Aorta (tissue), 5 donors: ENCODE results near the gene HOXA9. TPM values are rescaled to one million over a fixed set of nuclear protein-coding genes. Genes with fewer than 3 reads are reported as not detected.

Source experiments
- ATAC-seq: fragments of 200-7000 bp; cut with Tn5 transposase; one replicate; pipeline ENCODE4 v1.9.1; 2022; ENCODE audit warnings: moderate library complexity; ENCODE audit not compliant: low FRiP score
- DNase-seq, 2 donors: peaks; one replicate each; pipeline ENCODE4 v3.0.0-alpha.2; 2020
- H3K27ac ChIP-seq, 2 donors: one replicate each; pipeline ENCODE4 v1.5.1; 2013; ENCODE audit warnings: low read length in 2 of 2, mild to moderate bottlenecking in 2 of 2, moderate library complexity in 2 of 2, control low read depth in 1 of 2, inconsistent platforms in 1 of 2, low read depth in 1 of 2
- H3K27me3 ChIP-seq, 2 donors: one replicate each; pipeline ENCODE4 v1.6.1; 2013; ENCODE audit warnings: control low read depth in 1 of 2, low read length in 1 of 2, mild to moderate bottlenecking in 1 of 2, moderate library complexity in 1 of 2; ENCODE audit not compliant: insufficient read depth in 2 of 2, control insufficient read depth in 1 of 2
- H3K36me3 ChIP-seq, 2 donors: one replicate each; pipeline ENCODE4 v1.6.1; 2013; ENCODE audit warnings: control low read depth in 1 of 2, low read length in 1 of 2, mild to moderate bottlenecking in 1 of 2; ENCODE audit not compliant: insufficient read depth in 2 of 2, control insufficient read depth in 1 of 2
- H3K4me1 ChIP-seq, 2 donors: one replicate each; pipeline ENCODE4 v1.6.1; 2013; ENCODE audit warnings: low read length in 2 of 2, control low read depth in 1 of 2, mild to moderate bottlenecking in 1 of 2, moderate library complexity in 1 of 2; ENCODE audit not compliant: insufficient read depth in 2 of 2, control insufficient read depth in 1 of 2
- H3K4me3 ChIP-seq, 2 donors: one replicate each; pipeline ENCODE4 v1.5.1; 2013; ENCODE audit warnings: low read length in 2 of 2, control low read depth in 1 of 2, mild to moderate bottlenecking in 1 of 2
- H3K9me3 ChIP-seq: one replicate; pipeline ENCODE4 v1.6.1; 2013; ENCODE audit warnings: mild to moderate bottlenecking, low read length; ENCODE audit not compliant: control insufficient read depth
- WGBS, 2 donors: extraction: QIAGEN DNeasy Blood & Tissue Kit; methylation state at CpG; one replicate each; pipeline ENCODE4 v1.1.7; 2013; 5-methylcytosine and 5-hydroxymethylcytosine counted together
- intact Hi-C, 2 donors: fragments of 100-400 bp; cut with DNase I; formaldehyde crosslinking; loops; one replicate each; pipeline versions ENCODE4 v1.14.2 to v1.15.0; 2022
- polyA plus RNA-seq, 2 donors: library from polyadenylated mRNA; stranded (reverse); fragments of 200-250 nt; gene quantifications; one replicate each; pipeline ENCODE4 v1.2.3, GENCODE V29; 2013
- total RNA-seq, 2 donors: library from RNA; stranded (reverse); fragmentation: NEBNext Ultra II Directional; extraction: Animal tissue kit (Norgen Biotek cat#: 25700); gene quantifications; one replicate each; pipeline ENCODE4 v1.2.1, GENCODE V29; 2021
- donor health status: healthy with polysubstance abuse.
- donor health status: Bipolar disorder and iron deficiency.
- donor health status: DM: no; HTN: no; CAD: no.
- donor health status: DM: no; HTN: no; CAD: no.
- donor health status: DM: yes; HTN: yes; CAD: no.

Gene HOXA9
- total and polyA plus RNA-seq, 4 donors, result 1.5 to 5.8 (median 2.4) TPM

DNA sequence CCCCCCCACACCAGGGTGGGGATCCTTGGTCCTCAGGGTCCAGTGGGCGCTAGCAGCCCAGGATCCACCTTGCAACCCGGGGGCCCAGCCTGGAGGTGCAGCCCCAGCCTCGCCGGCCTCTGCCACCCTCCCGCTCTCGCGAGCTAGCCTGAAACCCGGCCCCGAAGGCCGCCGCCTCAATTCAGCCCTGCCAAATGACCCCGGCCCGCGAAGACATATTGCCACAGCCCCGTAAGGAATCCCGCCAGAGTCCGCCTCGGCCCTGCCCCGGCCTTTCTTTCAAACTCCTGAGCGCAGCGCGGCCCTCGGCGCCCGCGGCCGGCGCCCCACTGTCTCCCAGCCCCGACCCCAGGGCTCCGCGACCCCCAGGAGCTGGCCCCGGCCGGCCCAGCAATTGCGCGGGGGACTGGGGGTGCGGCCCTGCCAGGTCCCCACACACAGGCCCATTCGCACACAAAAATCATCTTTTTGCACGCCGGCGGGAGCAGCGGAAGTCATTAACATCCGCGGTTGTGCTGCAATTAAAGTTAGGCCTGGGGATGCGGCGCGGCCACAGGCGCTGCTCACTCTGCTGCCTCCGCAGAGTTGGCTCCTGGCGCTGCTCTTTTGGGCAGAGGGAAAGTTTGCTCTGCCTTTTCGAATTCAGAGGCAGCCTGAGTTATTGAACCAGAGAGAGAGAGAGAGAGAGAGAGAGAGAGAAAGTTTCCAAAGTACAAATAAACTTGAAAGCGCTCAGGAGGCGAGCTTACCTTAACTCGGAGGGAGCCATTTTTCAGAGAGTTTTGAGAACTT is 25.8 kb downstream of the HOXA9 start:
- H3K27me3 ChIP-seq, result no peaks in the 10 kb centered on the region
- H3K36me3 ChIP-seq, result no peaks in the 10 kb centered on the region
- H3K4me1 ChIP-seq, result no peaks in the 10 kb centered on the region
- peak in 1 of 2 donors; percentile 78 for DNase-seq
- no peaks in the 10 kb centered on the region for H3K9me3 ChIP-seq
- H3K4me3 ChIP-seq, result no peak overlapping the region
- WGBS, 2 donors, result 59 to 75% methylated on average over 53 of the region's 53 CpGs
- intact Hi-C loops, result loop anchor here in 1 of 2 donors (5.0 kb wide), 1 partner anchor 42 kb away; the partner anchor contains the start of gene HOXA1
- no peak for ATAC-seq
- no peak overlapping the region for H3K27ac ChIP-seq

DNA sequence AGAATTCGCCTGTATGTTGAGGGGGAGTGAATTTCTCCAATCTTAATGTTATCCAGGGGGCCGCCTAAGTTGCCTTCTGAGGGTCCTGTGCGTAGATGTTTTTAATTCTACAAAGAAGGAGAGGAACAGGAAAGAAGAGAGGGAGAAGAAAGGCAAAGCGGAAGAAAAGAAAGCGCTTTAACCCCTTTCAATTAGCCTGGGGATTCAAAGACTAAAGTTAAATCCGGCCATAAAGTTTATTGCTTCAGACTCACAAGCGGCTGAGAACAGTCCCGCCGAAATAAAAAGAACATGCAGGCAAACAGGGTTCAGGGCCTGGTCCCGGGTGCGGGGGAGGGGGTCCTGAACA is 26.4 kb downstream of the HOXA9 start:
- Histone ChIP-seq H3K27ac (no peak overlapping the region), H3K36me3 (no peaks in the 10 kb centered on the region), H3K4me1 (no peaks in the 10 kb centered on the region), H3K9me3 (no peaks in the 10 kb centered on the region), H3K4me3 (no peak overlapping the region), H3K27me3 (no peaks in the 10 kb centered on the region)
- 72 to 88% methylated on average over 11 of the region's 11 CpGs for WGBS, 2 donors
- intact Hi-C loops, result no loop called here
- DNase-seq (no peak), ATAC-seq (no peak)

DNA sequence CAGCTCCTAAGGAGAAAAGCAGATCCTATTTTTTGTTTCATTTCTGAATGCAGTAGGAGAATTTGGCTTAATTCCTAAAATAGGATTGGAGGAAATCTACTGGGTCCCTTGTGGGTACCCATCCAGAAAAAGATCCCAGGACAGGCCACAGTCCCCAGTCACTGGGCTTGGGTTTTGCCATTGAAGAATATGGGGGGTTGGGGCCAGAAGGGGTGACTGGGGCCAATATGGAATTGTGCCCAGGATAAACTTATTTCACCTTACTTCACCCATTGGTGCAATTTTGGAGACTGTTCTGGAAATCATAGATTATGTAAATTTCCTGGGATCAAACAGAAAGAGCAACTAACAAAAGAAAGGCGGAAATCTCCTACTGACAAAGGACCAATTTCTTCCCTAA is 26.9 kb downstream of the HOXA9 start:
- Histone ChIP-seq H3K4me1 (no peaks in the 10 kb centered on the region), H3K27ac (no peak overlapping the region), H3K9me3 (no peaks in the 10 kb centered on the region), H3K27me3 (no peaks in the 10 kb centered on the region), H3K36me3 (no peaks in the 10 kb centered on the region), H3K4me3 (no peak overlapping the region)
- intact Hi-C loops, result no loop called here
- DNase-seq (no peak), ATAC-seq (no peak)
- 95 to 97% methylated on average over 1 of the region's 1 CpG for WGBS, 2 donors

DNA sequence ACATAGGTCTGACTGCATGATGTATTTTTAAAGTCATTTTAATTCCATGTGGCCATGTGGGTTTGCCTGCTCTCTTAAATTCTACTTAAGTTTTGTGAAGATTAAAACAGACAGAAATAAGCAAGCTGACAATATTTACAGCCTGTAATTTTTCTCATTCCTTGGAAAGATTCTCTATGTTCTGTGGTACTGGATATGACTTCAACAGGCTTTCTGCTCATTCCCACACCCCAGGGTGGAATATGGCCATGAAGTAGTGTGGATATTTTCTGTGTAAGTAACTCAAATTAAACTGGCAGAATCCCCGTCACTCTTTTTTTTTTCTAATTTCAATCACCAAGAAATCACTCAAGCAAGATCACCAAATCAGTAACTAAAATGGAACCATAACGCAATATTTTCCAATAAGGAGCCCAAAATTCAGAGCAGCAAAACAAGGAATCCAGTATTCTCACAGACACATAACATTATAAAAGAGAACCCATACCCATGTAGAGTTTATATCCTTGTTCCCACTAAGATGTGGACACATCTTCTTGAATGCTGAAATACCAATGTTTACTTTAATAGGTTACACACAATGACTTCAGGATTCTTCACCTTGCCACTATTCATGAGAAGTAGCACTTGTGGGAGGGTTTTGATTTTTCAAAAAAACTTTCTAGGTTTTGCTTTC is 27.6 kb downstream of the HOXA9 start:
- Histone ChIP-seq H3K27ac (no peak overlapping the region), H3K4me3 (no peak overlapping the region), H3K4me1 (no peaks in the 10 kb centered on the region), H3K9me3 (no peaks in the 10 kb centered on the region), H3K27me3 (no peaks in the 10 kb centered on the region), H3K36me3 (no peaks in the 10 kb centered on the region)
- no peak for ATAC-seq
- intact Hi-C loops, result no loop called here
- WGBS, 2 donors, result 72 to 82% methylated on average over 2 of the region's 2 CpGs
- no peak for DNase-seq

DNA sequence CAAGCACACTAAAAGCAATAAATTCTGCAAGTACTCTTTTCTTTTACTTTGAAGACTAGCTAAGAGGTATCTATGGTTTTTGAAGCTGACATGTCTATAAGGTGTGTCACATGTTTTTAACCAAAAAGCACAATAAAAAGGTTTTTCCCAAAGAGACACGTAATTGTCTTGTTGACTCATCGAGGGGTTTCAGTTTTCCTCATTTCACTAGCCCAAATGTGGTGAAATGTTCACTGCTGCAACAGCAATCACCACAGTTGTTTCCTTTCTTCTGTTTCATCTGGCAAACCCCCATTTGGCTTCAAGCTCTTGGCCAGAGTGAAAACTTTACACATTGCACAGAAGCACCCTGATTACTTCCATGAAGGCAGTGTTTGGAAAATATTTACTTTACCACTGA is 30.9 kb downstream of the HOXA9 start:
- H3K27ac ChIP-seq, result no peak overlapping the region
- 34 to 39% methylated on average over 2 of the region's 2 CpGs for WGBS, 2 donors
- ATAC-seq (no peak), DNase-seq (no peak)
- no peaks in the 10 kb centered on the region for H3K36me3 ChIP-seq
- H3K27me3 ChIP-seq, result no peaks in the 10 kb centered on the region
- no peak overlapping the region for H3K4me3 ChIP-seq
- intact Hi-C loops, result loop anchor here in 1 of 2 donors (5.0 kb wide), 1 partner anchor 37 kb away; the partner anchor contains the start of gene HOXA1
- no peaks in the 10 kb centered on the region for H3K9me3 ChIP-seq
- no peaks in the 10 kb centered on the region for H3K4me1 ChIP-seq

DNA sequence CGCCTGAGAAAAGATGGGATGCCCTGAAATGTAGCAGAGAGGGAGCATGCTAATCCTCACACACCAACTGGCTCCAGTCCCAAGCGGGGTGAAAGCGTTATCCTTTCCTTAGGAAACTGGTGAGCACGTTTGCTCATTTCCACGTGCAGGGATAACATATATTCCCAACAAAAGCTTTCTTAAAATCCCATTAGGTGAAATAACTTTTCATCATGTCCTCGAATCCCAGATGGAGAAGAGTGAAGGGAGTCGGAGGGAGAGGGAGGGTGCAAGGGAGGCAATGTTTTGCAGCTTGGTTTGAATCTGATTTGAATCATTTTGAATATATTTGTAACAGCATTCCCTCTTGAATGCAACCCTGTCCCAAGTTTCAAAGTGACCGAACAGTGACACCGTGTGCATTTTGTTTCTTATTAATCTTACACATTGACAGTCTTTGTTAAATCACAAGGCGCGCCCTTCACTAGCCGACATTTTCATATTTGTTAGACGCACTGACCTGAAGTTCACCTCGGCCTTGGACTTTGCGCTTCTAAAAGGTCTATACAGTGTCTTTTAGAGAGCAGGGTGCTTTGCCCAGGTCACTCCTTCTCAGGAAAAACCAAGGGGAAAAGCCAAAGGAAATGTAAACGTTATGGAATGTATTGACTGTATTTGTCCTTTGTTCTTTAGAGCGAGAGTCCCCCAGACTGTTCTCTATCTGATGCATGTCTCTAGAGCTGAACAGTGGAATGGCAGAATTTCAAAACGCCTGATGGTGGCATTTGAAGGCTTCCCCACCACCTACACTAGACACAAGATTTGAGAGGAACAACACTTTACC is 31.7 kb downstream of the HOXA9 start:
- Histone ChIP-seq H3K27ac (no peak overlapping the region), H3K4me3 (no peak overlapping the region), H3K27me3 (no peaks in the 10 kb centered on the region), H3K36me3 (no peaks in the 10 kb centered on the region), H3K9me3 (no peaks in the 10 kb centered on the region), H3K4me1 (no peaks in the 10 kb centered on the region)
- WGBS, 2 donors, result 75 to 88% methylated on average over 18 of the region's 18 CpGs
- DNase-seq (no peak), ATAC-seq (no peak)
- intact Hi-C loops, result loop anchor here in 1 of 2 donors (5.0 kb wide), 1 partner anchor 36 kb away; the partner anchor contains the start of gene HOXA1

DNA sequence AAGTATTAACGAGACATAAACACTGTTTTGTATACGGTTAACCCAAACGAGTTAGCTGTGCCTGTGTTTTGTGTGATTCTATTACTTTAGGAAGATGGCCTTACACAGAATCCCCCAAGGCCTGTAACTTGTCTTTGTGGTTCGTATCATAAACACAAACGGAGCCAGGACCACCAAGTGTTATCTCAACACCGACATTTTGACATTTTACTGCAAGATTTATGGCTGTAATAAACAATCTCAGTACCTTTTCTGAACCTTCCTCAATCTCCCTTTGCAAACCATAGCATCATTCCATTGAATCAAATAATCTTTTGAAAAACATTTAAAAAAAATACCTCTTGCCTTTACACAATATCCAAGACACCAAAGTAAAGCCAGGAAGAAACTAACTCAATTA is 32.4 kb downstream of the HOXA9 start:
- no peak for DNase-seq
- no peaks in the 10 kb centered on the region for H3K9me3 ChIP-seq
- H3K27ac ChIP-seq, result no peak overlapping the region
- H3K4me1 ChIP-seq, result no peaks in the 10 kb centered on the region
- H3K27me3 ChIP-seq, result no peaks in the 10 kb centered on the region
- no peaks in the 10 kb centered on the region for H3K36me3 ChIP-seq
- WGBS, 2 donors, result 70 to 84% methylated on average over 6 of the region's 6 CpGs
- H3K4me3 ChIP-seq, result no peak overlapping the region
- no peak for ATAC-seq
- intact Hi-C loops, result loop anchor here in 1 of 2 donors (5.0 kb wide), 1 partner anchor 36 kb away; the partner anchor contains the start of gene HOXA1

DNA sequence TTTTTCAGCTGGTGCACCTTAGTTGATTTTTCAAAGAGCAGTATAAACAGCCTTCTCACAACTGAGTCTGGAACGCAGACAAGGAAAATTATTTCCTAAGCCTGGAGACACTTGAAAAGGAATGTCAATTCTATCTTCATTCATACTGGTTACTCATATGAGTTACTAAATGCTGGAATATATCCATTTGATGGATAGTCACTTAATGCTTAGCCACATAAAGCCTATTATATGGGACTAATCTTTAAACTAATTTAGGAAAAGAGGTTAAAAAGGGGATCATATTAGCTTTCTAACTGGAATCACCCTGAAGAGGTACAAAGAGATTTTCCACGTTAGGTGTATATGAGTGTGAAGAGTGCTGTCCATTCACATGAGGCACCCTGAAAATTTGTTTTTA is 33.1 kb downstream of the HOXA9 start:
- DNase-seq (no peak), ATAC-seq (no peak)
- Histone ChIP-seq H3K27ac (no peak overlapping the region), H3K4me1 (no peaks in the 10 kb centered on the region), H3K4me3 (no peak overlapping the region), H3K36me3 (no peaks in the 10 kb centered on the region), H3K27me3 (no peaks in the 10 kb centered on the region), H3K9me3 (no peaks in the 10 kb centered on the region)
- 72 to 81% methylated on average over 2 of the region's 2 CpGs for WGBS, 2 donors
- intact Hi-C loops, result loop anchor here in 1 of 2 donors (5.0 kb wide), 1 partner anchor 35 kb away; the partner anchor contains the start of gene HOXA1
